DOHH2 (cell line): Measurements from ENCODE around the gene SLC30A4.
"Not testable (repeated sequence)": the region's sequence is repeated elsewhere in the genome, so short reads cannot be mapped to it uniquely, and the experiment has no call there.

Experiments used
- H3F3A ChIP-seq: fragments of 200-600 bp; sonication (generic), shearing (Covaris generic); 2 replicates; pipeline ENCODE4 v1.6.0; 2016; ENCODE audit warnings: antibody characterized with exemption, mild to moderate bottlenecking; ENCODE audit not compliant: control insufficient read depth, insufficient read depth
- H3K27ac ChIP-seq: fragments of 200-600 bp; sonication (generic); 2 replicates; pipeline ENCODE4 v1.5.1; 2014; ENCODE audit warnings: low read depth, mild to moderate bottlenecking, low read length, moderate library complexity
- H3K27me3 ChIP-seq: fragments of 200-600 bp; sonication (generic); 2 replicates; pipeline ENCODE4 v1.6.1; 2014; ENCODE audit warnings: mild to moderate bottlenecking, low read length, mixed read lengths; ENCODE audit not compliant: control insufficient read depth
- H3K36me3 ChIP-seq: fragments of 200-600 bp; sonication (generic); 2 replicates; pipeline ENCODE4 v1.6.1; 2014; ENCODE audit warnings: mild to moderate bottlenecking, low read length, moderate library complexity, mixed read lengths; ENCODE audit not compliant: control insufficient read depth
- H3K4me1 ChIP-seq: fragments of 200-600 bp; sonication (generic); 2 replicates; pipeline ENCODE4 v1.6.1; 2014; ENCODE audit warnings: mild to moderate bottlenecking, low read length, mixed read lengths; ENCODE audit not compliant: control insufficient read depth
- H3K4me2 ChIP-seq: fragments of 200-600 bp; sonication (generic); 2 replicates; pipeline ENCODE4 v1.6.0; 2014; ENCODE audit warnings: mild to moderate bottlenecking, low read length, moderate library complexity
- H3K4me3 ChIP-seq: fragments of 200-600 bp; sonication (generic); 2 replicates; pipeline ENCODE4 v1.5.1; 2014; ENCODE audit warnings: mild to moderate bottlenecking, low read length, mixed read lengths
- H3K79me2 ChIP-seq: fragments of 200-600 bp; sonication (generic); 2 replicates; pipeline ENCODE4 v1.6.1; 2014; ENCODE audit warnings: mild to moderate bottlenecking, low read length, mixed read lengths; ENCODE audit not compliant: control insufficient read depth
- H3K9me2 ChIP-seq: fragments of 200-600 bp; sonication (generic); replicated peaks from 2 replicates; pipeline ENCODE4 v1.6.1; 2014; ENCODE audit warnings: mild to moderate bottlenecking, low read length, mixed read lengths; ENCODE audit not compliant: control insufficient read depth
- H3K9me3 ChIP-seq: fragments of 200-600 bp; sonication (generic); 2 replicates; pipeline ENCODE4 v1.6.1; 2014; ENCODE audit warnings: antibody characterized with exemption, low read length, mixed read lengths; ENCODE audit not compliant: control insufficient read depth, insufficient read depth
- H4K20me1 ChIP-seq: fragments of 200-600 bp; sonication (generic); 2 replicates; pipeline ENCODE4 v1.6.0; 2014; ENCODE audit warnings: low read depth, mild to moderate bottlenecking, antibody characterized with exemption, low read length, moderate library complexity; ENCODE audit not compliant: control insufficient read depth, insufficient read depth
- EZH2phosphoT487 ChIP-seq: fragments of 200-600 bp; sonication (generic); IDR thresholded peaks from 2 replicates; pipeline ENCODE4 v1.6.1; 2017; ENCODE audit warnings: borderline replicate concordance, mild to moderate bottlenecking, antibody characterized with exemption, low read length, moderate library complexity, mixed read lengths
- TF ChIP-seq, protein P1 (sequence below): fragments of 200-600 bp; sonication (generic); IDR thresholded peaks from one replicate; pipeline ENCODE4 v1.5.1; 2014; ENCODE audit warnings: antibody characterized with exemption, mild to moderate bottlenecking, low read depth, low read length; ENCODE audit not compliant: poor library complexity, severe bottlenecking

SLC30A4 gene

DNA sequence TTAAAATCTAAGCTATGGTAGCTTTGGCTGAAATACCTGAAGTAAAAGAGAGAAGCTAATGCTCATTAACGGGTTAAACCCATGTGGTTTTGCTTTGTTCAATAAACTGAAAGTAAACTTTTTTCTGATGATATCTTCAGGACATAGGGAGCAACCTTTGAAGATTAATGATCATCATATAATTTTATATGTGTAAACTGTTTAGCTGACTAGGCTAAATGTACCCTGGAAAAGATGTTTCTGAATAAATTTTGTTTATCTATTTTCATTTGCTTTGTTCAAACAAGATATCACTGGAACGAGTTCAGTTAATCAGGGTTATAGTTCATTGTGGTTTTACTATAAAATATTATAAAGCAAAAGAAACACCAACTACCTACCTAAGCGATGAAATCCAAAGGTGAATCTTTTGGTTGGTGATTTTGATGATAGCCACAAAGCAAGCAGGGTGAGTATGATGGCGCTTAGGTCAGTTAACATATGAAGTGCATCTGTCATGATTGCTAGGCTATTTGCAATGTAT, 11.7 kb downstream of the SLC30A4 start:
- no peak overlapping the region for H3K4me2 ChIP-seq
- no peaks in the 10 kb centered on the region for H3K4me1 ChIP-seq
- no peaks in the 10 kb centered on the region for H3K79me2 ChIP-seq
- no peaks in the 10 kb centered on the region for H3F3A ChIP-seq
- H3K9me2 ChIP-seq = no peaks in the 10 kb centered on the region
- H3K27ac ChIP-seq = no peak overlapping the region
- no peak for TF ChIP-seq EZH2phosphoT487
- TF ChIP-seq, protein P1, sequence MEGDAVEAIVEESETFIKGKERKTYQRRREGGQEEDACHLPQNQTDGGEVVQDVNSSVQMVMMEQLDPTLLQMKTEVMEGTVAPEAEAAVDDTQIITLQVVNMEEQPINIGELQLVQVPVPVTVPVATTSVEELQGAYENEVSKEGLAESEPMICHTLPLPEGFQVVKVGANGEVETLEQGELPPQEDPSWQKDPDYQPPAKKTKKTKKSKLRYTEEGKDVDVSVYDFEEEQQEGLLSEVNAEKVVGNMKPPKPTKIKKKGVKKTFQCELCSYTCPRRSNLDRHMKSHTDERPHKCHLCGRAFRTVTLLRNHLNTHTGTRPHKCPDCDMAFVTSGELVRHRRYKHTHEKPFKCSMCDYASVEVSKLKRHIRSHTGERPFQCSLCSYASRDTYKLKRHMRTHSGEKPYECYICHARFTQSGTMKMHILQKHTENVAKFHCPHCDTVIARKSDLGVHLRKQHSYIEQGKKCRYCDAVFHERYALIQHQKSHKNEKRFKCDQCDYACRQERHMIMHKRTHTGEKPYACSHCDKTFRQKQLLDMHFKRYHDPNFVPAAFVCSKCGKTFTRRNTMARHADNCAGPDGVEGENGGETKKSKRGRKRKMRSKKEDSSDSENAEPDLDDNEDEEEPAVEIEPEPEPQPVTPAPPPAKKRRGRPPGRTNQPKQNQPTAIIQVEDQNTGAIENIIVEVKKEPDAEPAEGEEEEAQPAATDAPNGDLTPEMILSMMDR = no peak
- H3K36me3 ChIP-seq = peaks cover 40% of the 10 kb centered on the region
- no peaks in the 10 kb centered on the region for H3K9me3 ChIP-seq
- no peaks in the 10 kb centered on the region for H4K20me1 ChIP-seq
- no peak overlapping the region for H3K4me3 ChIP-seq
- H3K27me3 ChIP-seq = no peaks in the 10 kb centered on the region

DNA sequence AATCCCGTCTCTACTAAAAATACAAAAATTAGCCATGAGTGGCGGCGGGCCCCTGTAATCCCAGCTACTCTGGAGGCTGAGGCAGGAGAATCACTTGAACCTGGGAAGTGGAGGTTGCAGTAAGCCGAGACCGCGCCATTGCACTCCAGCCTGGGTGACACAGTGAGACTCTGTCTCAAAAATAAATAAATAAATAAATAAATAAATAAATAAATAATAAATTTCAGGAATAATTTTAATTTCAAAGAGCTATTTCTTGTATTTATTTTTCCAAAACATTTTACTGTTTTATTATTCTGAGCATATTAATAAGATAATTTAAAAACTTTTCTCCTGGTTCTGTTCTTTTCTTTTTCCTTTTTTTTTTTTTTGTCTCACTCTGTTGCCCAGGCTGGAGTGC, 15.4 kb downstream of the SLC30A4 start:
- H3K36me3 ChIP-seq = peaks cover 38% of the 10 kb centered on the region
- H3K4me2 ChIP-seq, H3K9me3 ChIP-seq, H3K27ac ChIP-seq, H3F3A ChIP-seq, H4K20me1 ChIP-seq, H3K4me3 ChIP-seq, H3K4me1 ChIP-seq, H3K79me2 ChIP-seq, H3K9me2 ChIP-seq, H3K27me3 ChIP-seq: not testable (repeated sequence)

DNA sequence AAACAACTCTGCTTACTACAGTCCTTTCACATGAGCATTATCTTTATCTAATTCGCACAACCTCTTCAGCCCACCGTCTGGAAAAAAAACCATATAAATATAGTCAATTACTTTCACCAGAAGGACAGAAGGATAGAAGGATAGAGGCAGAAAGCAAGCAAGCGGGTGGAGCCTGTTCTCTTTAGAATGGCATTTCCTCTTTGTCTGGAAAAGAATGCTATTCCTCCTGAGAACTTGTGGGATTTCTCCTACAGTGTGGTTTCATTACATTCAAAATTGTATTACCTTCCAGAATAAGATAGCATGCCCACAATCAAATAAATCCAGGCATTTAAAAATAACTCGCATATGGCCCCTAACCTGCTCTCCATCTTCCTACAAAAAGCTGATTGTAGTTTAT, 23.1 kb downstream of the SLC30A4 start:
- no peak overlapping the region for H3K4me3 ChIP-seq
- no peaks in the 10 kb centered on the region for H3K27me3 ChIP-seq
- H3K4me2 ChIP-seq = no peak overlapping the region
- H3K9me2 ChIP-seq = no peaks in the 10 kb centered on the region
- H3K9me3 ChIP-seq = no peaks in the 10 kb centered on the region
- no peak overlapping the region for H3K27ac ChIP-seq
- H4K20me1 ChIP-seq = no peaks in the 10 kb centered on the region
- no peaks in the 10 kb centered on the region for H3K4me1 ChIP-seq
- peaks cover 4% of the 10 kb centered on the region; the same call in 1 of the 2 replicates for H3F3A ChIP-seq
- peaks cover 5% of the 10 kb centered on the region; the same call in 1 of the 2 replicates for H3K36me3 ChIP-seq
- TF ChIP-seq, protein P1 = no peak
- no peak for TF ChIP-seq EZH2phosphoT487
- no peaks in the 10 kb centered on the region for H3K79me2 ChIP-seq

DNA sequence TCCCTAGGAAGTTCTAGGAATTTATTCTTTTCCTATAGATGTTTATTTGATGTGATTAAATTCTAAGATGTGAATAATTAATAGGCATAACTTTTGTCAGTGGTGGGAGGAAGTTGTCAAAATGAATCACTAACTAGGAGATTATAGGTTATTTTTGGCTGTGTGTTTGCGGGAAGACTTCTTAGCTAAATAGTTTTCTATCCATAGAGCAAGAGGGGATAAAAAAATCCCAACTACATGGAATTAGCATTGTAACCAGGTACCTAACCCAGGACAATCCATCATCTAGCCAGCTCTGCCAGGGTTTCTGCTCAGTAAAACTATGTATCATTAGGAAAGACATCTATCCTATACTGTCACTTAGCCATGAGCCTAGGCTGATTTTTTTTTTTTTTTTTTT, 23.9 kb downstream of the SLC30A4 start:
- Histone ChIP-seq H3K4me3 (no peak overlapping the region), H3K27ac (no peak overlapping the region), H3K9me2 (no peaks in the 10 kb centered on the region), H3K9me3 (no peaks in the 10 kb centered on the region), H3K4me1 (no peaks in the 10 kb centered on the region), H3K79me2 (no peaks in the 10 kb centered on the region), H3K36me3 (peaks cover 5% of the 10 kb centered on the region; the same call in 1 of the 2 replicates), H4K20me1 (no peaks in the 10 kb centered on the region), H3K27me3 (no peaks in the 10 kb centered on the region), H3F3A (peaks cover 4% of the 10 kb centered on the region; the same call in 1 of the 2 replicates), H3K4me2 (no peak overlapping the region)
- TF ChIP-seq EZH2phosphoT487 = no peak
- TF ChIP-seq, protein P1 = no peak
